Measurements from ENCODE around the gene CCDC78.
"Not testable (repeated sequence)": the region's sequence is repeated elsewhere in the genome, so short reads cannot be mapped to it uniquely, and the experiment has no call there.

The CCDC78 gene

DNA sequence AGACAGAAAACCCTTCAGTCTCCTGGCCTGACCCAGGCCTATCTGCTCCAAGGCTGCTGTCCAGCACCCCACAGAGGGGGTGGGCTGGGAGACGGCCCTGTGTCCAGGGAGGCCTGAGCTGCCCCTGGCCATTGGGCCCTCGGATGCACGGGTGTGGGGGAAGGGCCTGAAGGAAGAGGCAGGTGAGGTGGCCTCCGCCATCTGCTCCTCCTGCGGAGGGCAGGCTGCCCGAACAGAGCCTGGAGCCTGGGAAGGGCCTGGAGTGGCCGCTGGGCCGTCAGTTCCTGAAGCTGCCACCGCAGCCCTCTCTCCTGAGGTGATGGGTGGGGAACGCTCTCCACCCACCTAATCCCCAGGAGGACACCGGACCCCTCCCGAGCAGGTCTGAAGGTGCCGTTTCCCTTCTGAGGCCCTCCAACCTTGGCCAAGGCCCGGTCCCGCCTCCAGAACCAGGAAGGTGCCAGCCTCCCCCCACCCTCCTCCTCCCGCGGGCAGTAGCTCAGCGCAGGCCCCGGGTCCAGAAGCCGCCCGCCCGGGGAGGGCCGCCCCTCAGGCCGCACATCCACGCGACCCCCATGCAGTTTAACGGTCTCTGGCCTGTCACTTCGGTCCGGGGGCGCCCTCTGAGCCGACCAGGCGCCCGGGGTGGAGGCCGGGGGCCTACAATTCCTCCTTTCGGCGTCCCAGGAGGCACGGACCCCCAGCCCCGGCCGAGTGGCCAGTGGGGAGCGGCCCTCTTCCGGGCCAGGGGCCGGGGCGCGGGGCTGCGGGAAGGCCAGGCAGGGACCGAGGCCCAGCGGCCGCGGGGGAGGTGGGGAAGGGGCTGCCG, 21.5 kb downstream of the CCDC78 start:
- no peak for ATAC-seq
- peaks cover 81% of the 10 kb centered on the region for H3K27me3 Mint-ChIP-seq

DNA sequence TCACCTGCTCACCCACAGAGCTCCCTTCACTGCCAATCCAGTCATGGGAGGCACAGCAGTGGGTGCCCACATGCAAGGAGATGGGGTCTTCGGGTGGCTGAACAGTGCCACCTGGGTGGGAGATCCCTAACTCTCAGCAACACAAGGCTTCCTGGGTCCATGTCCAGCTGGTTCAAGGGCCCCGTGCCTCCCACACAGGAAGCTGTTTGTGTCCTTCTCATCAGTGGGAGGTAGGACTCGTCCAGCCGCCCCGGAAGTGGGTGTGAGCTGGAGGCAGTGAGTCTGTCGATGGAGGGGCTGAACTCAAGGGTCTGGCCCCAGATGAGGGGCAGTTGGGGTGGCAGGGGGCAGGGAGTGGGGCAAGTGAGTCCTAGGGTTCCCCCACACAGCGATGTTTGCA, 22.2 kb downstream of the CCDC78 start:
- ATAC-seq = no peak
- Mint-ChIP-seq H3K27me3 (peaks cover 73% of the 10 kb centered on the region), H3K4me3 (no peak overlapping the region), H3K27ac (no peak overlapping the region), H3K9me3 (no peaks in the 10 kb centered on the region), H3K4me1 (peaks cover 26% of the 10 kb centered on the region)
- no peak for DNase-seq

More for the DNA sequence above, 21.5 kb downstream of the CCDC78 start:
- no peak overlapping the region for H3K4me3 Mint-ChIP-seq
- H3K27ac Mint-ChIP-seq = no peak overlapping the region
- H3K9me3 Mint-ChIP-seq = no peaks in the 10 kb centered on the region
- H3K4me1 Mint-ChIP-seq = peaks cover 26% of the 10 kb centered on the region
- DNase-seq = no peak

DNA sequence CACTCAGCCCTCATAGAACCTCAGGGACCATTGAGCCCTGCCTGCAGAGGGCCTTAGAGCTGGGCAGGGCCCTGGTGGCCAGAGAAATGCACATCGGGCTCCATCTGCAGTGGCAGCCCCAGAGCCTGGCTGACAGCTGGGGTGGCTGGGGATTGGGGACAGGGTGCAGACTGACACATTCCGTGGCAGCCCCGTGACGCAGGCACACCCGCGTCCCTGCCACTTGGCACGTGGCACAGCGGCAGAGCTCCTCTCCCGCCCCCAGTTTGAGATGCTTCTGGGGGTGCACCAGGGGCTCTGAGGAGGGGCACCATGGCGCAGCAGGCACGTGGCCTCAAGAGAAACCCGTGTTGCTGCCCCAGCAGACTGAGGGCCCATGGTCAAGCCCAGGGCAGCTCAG, 22.8 kb downstream of the CCDC78 start:
- Mint-ChIP-seq H3K27ac (no peak overlapping the region), H3K4me3 (no peak overlapping the region), H3K4me1 (peaks cover 26% of the 10 kb centered on the region), H3K27me3 (peaks cover 67% of the 10 kb centered on the region), H3K9me3 (no peaks in the 10 kb centered on the region)
- no peak for DNase-seq
- ATAC-seq = no peak

DNA sequence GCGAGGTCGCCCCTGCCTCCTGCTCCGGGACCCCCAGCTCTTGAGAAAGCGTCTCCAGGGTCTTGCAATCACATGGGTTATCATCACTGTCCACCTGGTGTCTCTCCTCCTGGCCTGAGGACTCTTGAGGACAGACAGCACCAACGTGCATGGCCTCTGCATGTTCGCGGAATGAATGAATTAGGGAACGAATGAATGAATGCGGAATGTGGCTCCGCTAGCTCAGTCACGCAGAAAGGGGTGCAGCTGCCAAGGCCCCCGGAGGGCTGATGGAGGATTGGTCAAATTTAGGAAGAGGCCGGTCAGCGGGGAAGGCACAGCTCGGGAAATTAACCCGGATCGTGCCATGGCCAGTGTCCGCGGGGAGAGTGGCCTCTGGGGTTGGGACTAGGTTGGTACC, 23.9 kb downstream of the CCDC78 start:
- ATAC-seq (no peak), DNase-seq (no peak)
- Mint-ChIP-seq H3K27ac (no peak overlapping the region), H3K9me3 (no peaks in the 10 kb centered on the region), H3K27me3 (peaks cover 56% of the 10 kb centered on the region), H3K4me1 (peaks cover 26% of the 10 kb centered on the region), H3K4me3 (peak overlapping the region in 1 of 2 donors; percentile 24)

DNA sequence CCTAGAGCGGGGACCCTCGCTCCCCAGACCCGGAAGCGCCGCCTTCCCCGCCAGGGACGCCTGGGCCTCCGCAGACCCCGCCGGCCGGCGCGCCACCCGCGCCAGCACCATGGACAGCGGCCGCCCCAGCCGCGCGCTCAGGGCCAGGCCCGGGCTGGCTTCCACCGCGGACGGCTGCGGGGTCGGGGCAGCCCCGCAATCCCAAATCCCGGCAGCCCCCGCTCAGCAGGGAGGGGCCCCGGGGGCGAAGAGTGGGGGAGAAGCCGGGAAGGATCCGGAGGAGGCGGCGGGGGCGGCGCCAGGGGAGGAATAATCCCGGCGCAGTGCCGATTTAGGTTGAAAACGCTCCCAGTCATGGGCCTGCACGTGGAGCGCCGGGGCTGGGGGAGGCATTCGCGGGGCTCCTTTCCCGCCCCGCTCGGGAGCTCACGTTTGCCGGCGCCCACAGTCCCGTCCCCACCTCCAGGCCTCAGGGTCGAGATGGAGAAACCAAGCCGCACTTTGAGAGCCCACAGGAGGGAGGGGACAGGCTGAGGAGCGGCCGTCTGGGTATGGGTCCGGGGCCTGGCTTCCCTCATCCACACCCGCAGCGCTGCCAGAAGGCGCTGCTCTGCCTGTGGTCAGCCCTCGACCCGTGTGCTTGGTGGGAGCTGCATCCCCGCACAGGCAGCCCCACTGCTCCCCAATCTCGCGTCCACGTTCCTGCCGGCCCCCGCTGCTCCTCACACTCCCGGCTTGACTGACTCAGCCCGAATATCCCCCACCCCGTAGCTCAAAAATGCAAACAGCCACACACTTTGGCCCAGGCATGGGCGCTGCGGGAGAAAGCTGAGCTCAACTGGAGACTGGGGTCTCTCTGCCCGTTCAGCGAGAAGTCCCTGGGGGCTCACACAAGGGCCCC, 25.3 kb downstream of the CCDC78 start:
- DNase-seq (no peak), ATAC-seq (peak; percentile 44)
- H3K4me3 Mint-ChIP-seq = no peak overlapping the region
- peaks cover 24% of the 10 kb centered on the region for H3K4me1 Mint-ChIP-seq
- no peak overlapping the region for H3K27ac Mint-ChIP-seq
- H3K9me3 Mint-ChIP-seq = no peaks in the 10 kb centered on the region
- H3K27me3 Mint-ChIP-seq = peaks cover 42% of the 10 kb centered on the region

DNA sequence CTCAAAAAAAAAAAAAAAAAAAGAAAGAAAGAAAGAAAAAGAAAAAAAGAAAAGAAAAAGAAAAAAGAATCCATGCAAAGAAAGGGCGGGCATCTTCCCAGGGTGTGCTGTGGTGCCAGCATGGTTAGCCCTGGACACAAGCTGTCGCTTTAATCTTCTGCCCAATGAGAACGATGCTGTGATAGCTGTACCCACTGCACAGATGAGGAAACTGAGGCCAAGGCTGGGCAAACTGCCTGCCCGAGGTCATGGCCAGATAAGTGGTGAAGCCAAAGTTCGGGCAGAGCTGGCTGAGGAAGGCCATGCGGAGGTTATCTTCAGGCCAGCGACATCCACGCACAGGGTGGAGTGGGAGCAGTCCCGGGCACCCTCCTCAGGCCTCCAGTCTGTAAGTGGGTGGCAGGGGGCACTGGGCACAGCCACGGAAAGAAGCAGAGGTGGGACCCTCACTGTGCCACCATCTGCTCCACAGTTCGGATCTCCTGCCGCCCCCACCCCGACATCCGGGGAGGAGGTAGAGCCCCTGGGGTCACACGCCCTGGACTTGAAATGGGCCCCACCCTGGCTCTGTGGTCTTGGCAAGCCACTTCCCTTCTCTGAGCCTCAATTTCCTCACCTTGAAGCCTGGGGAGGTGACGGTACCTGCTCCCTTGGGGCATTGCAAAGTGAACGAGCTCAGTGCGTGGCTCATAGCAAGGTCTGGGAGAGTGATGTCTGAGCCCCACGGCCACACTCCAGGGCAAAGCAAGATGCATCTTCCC, 27.2 kb downstream of the CCDC78 start:
- DNase-seq (no peak), ATAC-seq (no peak)
- Mint-ChIP-seq H3K27ac (no peak overlapping the region), H3K4me1 (peaks cover 31% of the 10 kb centered on the region), H3K9me3 (no peaks in the 10 kb centered on the region), H3K27me3 (peaks cover 34% of the 10 kb centered on the region), H3K4me3 (no peak overlapping the region)

DNA sequence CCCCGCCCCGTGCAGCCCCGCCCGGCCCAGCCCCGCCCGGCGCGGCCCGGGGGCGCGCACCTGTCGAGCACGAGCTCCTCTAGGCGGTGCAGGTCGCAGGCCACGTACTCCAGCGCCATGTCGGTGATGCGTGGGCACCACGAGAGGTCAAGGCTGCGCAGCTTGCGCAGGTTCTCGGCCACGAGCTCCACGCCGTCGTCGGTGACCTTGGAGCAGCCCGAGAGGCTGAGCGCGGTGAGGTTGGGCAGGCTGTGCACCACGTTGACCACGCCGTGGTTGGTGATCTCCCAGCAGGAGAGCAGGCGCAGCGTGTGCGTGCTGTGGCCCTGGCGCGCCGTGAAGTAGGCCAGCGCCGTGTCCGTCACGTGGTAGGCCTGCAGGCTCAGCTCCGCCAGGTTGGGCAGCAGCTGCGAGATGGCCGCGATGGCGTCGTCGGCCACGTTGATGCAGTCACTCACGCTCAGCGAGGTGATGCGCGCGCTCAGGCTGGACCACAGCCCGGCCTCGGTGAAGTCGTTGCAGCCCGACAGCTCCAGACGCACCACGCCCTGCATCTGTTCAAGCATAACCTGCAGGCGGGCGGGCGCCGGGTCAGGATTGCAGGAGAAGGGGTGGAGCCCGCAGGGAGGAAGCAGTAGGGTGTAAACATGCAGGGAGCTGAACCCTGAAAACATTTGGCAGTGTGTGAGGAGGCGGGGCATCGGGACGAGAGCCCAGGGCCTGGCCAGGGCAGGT, 30.7 kb downstream of the CCDC78 start:
- peak; percentile 87 for ATAC-seq
- DNase-seq = peak; percentile 71 to 76
- Mint-ChIP-seq H3K4me1 (peaks cover 41% of the 10 kb centered on the region), H3K27me3 (peaks cover 12% of the 10 kb centered on the region), H3K9me3 (peaks cover 0 to 9% of the 10 kb centered on the region in 2 donors), H3K27ac (peak overlapping the region; percentile 65 to 93), H3K4me3 (peak overlapping the region; percentile 84 to 93)

DNA sequence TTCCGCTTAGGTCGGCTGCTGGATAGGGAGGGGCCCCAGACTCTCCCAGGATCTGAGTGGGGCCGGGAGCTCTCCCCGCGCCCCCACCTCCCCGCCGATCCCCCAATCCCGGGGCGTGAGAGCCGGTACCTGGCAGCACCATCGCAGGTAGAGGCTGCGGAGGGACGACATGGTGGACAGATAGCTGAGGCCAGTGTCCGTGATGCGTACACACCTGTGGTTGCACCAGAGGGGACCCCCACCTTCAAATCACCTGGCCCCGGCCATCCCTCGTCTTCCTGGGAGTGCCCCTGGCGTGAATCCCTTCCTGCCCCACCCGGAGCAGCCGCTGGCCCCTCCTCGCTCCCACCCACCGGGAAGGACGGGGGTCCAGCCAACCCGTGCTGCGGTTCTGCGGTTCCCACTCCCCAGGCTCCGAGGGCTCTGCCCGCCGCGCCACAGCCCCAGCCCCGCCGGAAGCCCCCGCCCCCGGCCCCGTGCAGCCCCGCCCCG, 31.3 kb downstream of the CCDC78 start:
- Mint-ChIP-seq H3K27me3 (peaks cover 12% of the 10 kb centered on the region), H3K27ac (no peak overlapping the region), H3K9me3 (peaks cover 0 to 9% of the 10 kb centered on the region in 2 donors), H3K4me3 (peak overlapping the region; percentile 71 to 93), H3K4me1 (peaks cover 42% of the 10 kb centered on the region)
- no peak for DNase-seq
- no peak for ATAC-seq

DNA sequence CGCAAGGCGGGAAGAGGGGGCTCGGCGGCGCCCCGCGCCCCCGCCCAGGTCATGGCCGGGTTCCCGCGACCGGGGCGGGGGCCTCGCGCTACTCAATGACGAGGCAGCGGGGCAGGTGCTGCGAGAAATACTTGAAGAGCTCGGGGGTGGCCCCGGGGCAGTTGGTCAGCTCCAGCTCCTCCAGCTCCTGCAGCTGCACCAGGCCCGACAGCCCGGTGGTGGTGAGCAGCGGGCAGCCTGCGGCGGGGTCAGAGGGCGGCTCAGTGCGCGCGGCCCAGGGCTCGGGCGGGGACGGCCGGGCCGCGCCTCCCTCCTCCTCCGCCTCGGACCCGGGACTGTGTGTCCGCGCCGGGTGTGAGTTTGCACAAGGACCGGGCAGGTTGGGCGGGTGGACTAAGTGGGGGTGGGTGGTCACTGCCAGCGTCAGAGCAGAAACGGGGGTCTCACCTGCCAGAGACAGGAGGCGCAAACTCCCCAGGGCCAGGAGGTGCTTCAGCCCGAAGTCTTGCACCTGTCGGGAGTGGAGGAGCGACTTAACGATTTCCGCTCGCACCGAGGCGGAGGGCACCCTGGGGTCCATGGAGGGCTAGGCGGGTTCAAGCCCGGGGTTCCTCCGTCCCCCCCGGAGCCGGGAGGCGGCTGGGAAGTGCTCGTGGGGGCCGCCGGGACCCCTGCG, 31.9 kb downstream of the CCDC78 start:
- Mint-ChIP-seq H3K27me3 (peaks cover 12% of the 10 kb centered on the region), H3K27ac (no peak overlapping the region), H3K4me1 (peaks cover 47% of the 10 kb centered on the region), H3K9me3 (peaks cover 0 to 9% of the 10 kb centered on the region in 2 donors), H3K4me3 (peak overlapping the region; percentile 71 to 93)
- ATAC-seq (no peak), DNase-seq (no peak)

DNA sequence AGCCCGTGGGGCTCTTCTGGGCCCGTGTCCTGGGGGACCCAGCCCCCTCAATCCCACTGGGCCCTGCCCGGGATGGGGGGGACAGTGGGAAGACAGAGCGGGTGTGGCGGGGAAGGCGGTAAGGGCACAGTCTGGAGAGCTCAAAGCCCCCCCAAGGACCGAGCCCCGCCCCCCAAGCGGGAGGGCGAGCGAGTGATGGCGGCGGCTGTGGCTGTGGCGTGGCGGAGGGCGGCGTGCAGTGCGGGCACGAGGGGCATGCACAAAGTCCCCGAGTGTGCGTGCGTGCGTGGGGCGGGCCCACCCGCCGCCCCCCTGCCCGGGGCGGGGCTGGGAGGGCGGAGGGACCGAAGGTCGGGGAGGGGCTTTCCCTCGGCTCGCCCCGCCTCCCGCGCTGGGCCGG, 32.5 kb downstream of the CCDC78 start:
- H3K4me1 Mint-ChIP-seq = peaks cover 52% of the 10 kb centered on the region
- no peak for ATAC-seq
- peaks cover 12% of the 10 kb centered on the region for H3K27me3 Mint-ChIP-seq
- DNase-seq = no peak
- no peak overlapping the region for H3K27ac Mint-ChIP-seq
- peaks cover 0 to 9% of the 10 kb centered on the region in 2 donors for H3K9me3 Mint-ChIP-seq
- peak overlapping the region; percentile 69 to 93 for H3K4me3 Mint-ChIP-seq

DNA sequence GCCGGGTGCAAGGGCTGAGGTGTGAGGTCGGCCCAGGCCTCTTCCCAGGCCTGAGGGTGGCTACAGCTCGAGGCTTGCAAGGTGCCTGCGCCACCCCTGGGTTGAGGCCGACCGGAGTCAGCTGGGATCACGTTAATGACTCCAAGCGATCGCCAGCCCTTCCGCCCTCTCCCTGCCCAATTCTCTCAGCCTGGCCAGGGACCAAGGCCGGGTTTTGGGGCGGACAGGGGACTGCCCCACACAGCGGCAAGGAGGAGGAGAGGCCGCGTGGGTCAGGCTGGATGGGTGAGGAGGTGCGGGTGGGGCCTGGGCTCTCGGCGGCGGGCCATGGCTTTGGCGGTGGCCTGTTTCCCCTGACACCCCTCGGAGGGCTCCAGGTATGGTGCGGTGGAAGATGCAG, 32.9 kb downstream of the CCDC78 start:
- Mint-ChIP-seq H3K27ac (peak overlapping the region in 1 of 2 donors; percentile 82), H3K4me1 (peaks cover 56% of the 10 kb centered on the region), H3K4me3 (peak overlapping the region; percentile 69 to 93), H3K9me3 (peaks cover 0 to 9% of the 10 kb centered on the region in 2 donors), H3K27me3 (peaks cover 12% of the 10 kb centered on the region)
- DNase-seq (no peak), ATAC-seq (no peak)

DNA sequence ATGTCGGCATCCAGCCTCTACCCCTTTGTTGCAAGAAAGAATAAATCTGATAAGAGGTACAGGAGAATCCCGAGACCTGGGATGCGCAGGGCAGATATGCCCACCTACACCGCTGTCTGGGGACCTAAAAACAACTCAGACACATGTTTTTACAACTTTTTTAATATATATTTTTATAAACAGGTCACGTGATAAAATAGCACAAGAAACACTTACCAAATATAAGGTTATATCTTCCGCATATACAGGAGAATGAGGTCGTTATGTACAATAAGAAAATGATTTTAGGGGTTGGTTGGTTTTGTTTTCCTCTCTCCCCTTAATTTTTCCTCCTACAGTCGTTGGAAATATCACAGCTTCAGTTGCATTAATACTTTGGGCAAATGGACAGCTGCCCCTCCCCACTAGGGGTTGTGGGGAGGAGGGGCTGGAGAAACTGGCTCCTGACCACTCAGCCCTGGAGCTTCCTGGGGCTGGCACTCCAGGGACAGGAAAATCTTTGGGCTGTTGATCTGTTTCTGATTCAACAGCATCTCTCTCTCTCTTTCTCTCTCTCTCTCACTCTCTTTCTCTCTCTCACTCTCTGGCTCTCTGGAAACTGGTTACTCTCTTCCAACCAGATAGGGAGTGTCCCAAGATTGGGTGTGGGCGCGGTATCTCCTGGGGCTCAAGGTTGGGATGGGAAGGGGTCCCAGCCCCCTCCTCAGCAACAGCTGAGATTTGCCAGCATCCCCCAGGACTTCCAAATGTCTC, 33.7 kb downstream of the CCDC78 start:
- Mint-ChIP-seq H3K4me1 (peaks cover 64% of the 10 kb centered on the region), H3K27me3 (peaks cover 12% of the 10 kb centered on the region), H3K9me3 (peaks cover 0 to 9% of the 10 kb centered on the region in 2 donors), H3K27ac (no peak overlapping the region), H3K4me3 (peak overlapping the region in 1 of 2 donors; percentile 69)
- DNase-seq = no peak
- no peak for ATAC-seq

DNA sequence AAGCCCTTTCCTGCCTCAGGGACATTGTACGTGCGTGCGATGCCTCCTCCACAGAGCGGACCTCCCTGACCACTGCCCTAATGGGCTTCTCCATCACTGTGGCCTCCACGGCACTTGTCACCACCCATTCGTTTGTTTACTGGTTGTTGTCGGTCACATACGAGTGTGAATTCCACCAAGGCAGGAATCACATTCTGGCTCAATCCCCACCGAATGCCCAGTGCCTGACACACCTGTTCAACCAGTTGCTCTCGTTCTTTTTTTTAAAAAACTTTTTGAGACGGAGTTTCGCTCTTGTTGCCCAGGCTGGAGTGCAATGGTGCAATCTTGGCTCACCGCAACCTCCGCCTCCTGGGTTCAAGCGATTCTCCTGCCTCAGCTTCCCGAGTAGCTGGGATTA, 35.0 kb downstream of the CCDC78 start:
- not testable (repeated sequence) for DNase-seq, H3K27ac Mint-ChIP-seq, ATAC-seq, H3K9me3 Mint-ChIP-seq
- Mint-ChIP-seq H3K4me3 (peak overlapping the region; percentile 39 to 88), H3K4me1 (peaks cover 66% of the 10 kb centered on the region), H3K27me3 (peaks cover 12% of the 10 kb centered on the region)

All from stimulated activated naive CD8-positive, alpha-beta T cell treated with anti-CD3 and anti-CD28 coated beads, Interleukin-15, amount 100 ng/mL, for 72 hours (primary cell).